Measurements from ENCODE around the gene MPND.

Gene MPND

DNA sequence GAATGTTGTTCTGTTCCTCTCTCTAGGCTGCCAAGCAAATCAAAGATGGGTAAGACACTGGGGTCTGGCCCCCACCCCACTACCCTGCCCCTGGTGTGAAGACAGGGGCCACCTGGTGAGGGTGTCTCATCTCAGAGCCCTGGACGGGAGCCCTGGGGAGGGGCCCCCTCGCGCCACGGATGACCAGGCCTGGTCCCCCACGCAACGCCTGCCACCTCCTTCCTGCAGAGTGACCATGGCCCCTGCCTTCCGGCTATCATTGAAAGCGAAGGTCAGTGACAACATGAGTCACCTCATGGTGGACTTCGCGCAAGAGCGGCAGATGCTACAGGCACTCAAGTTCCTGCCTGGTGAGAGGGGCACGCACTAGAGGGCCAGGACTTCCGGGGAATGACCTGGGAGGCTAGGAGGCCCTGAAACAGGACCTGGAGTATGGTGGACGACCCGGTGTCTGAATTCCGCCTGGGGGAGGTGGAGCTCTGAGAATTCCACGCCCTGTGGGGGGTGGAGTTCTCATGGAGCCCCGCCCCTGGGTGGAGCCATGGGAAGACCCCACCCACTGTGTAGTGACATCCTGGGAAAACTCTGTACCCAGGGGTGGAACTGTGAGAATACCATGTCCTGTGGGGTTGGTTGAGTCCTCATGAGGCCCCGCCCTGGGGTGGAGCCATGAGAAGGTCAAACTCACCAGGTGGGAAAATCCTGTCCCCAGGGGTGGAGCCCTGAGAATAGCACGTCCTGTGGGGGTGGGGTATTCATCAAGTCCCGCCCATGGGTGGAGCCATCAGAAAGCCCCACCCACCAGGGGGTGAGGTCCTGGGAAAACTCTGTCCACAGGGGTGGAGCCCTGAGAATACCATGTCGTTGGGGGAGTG is 32.9 kb upstream of the MPND start:
- H3K79me2 ChIP-seq = no peaks in the 10 kb centered on the region
- no peak overlapping the region for H3K27ac ChIP-seq
- no peak overlapping the region for H2AFZ ChIP-seq
- no peaks in the 10 kb centered on the region for H3K4me1 ChIP-seq
- TF ChIP-seq, protein P1, sequence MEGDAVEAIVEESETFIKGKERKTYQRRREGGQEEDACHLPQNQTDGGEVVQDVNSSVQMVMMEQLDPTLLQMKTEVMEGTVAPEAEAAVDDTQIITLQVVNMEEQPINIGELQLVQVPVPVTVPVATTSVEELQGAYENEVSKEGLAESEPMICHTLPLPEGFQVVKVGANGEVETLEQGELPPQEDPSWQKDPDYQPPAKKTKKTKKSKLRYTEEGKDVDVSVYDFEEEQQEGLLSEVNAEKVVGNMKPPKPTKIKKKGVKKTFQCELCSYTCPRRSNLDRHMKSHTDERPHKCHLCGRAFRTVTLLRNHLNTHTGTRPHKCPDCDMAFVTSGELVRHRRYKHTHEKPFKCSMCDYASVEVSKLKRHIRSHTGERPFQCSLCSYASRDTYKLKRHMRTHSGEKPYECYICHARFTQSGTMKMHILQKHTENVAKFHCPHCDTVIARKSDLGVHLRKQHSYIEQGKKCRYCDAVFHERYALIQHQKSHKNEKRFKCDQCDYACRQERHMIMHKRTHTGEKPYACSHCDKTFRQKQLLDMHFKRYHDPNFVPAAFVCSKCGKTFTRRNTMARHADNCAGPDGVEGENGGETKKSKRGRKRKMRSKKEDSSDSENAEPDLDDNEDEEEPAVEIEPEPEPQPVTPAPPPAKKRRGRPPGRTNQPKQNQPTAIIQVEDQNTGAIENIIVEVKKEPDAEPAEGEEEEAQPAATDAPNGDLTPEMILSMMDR (IDR thresholded peaks at IDR 0.05) = no peak
- no peak overlapping the region for H3K4me2 ChIP-seq (ENCODE audit: low read length)
- no peaks in the 10 kb centered on the region for H3K36me3 ChIP-seq (ENCODE audit: control insufficient read depth, insufficient read depth, low read length)
- H3K4me3 ChIP-seq (ENCODE audit: low read depth, low read length) = no peak overlapping the region
- no peak overlapping the region for H3K9ac ChIP-seq
- H3K27me3 ChIP-seq (ENCODE audit: control insufficient read depth, insufficient read depth, low read length) = no peaks in the 10 kb centered on the region
- H3K9me3 ChIP-seq (ENCODE audit: control insufficient read depth, low read length) = no peaks in the 10 kb centered on the region

DNA sequence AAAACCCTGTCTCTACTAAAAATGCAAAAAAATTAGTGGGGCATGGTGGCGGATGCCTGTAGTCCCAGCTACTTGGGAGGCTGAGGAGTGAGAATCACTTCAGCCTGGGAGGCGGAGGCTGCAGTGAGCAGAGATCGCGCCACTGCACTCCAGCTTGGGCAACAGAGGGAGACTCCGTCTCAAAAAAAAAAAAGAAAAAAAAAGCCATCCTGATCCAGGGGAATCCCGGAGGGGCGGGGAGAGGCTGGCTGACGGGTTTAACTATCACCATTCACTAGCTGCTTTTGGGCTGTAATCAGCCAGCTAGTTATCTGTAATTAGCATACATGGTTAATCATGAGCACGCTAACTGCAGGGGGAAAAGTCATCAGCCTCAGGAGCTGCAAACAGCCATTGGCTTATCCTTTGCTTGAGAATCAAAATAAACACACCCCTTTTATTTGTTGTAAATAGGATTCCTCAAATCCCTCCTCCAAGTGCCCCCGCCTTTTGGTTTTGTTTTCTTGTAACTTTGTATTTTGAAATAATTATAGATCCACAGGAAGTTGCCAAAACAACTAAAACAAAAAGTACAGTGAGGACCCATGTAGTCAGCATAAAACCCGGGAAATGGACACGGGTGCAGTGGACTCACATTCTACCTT is 29.4 kb upstream of the MPND start:
- Histone ChIP-seq H3K4me2 (ENCODE audit: low read length) (no peak overlapping the region), H3K27ac (no peak overlapping the region), H3K4me1 (no peaks in the 10 kb centered on the region), H2AFZ (no peak overlapping the region), H3K4me3 (ENCODE audit: low read depth, low read length) (no peak overlapping the region), H3K79me2 (no peaks in the 10 kb centered on the region), H3K9ac (no peak overlapping the region), H3K27me3 (ENCODE audit: control insufficient read depth, insufficient read depth, low read length) (no peaks in the 10 kb centered on the region), H3K9me3 (ENCODE audit: control insufficient read depth, low read length) (no peaks in the 10 kb centered on the region), H3K36me3 (ENCODE audit: control insufficient read depth, insufficient read depth, low read length) (no peaks in the 10 kb centered on the region)
- TF ChIP-seq, protein P1 (IDR thresholded peaks at IDR 0.05) = no peak

DNA sequence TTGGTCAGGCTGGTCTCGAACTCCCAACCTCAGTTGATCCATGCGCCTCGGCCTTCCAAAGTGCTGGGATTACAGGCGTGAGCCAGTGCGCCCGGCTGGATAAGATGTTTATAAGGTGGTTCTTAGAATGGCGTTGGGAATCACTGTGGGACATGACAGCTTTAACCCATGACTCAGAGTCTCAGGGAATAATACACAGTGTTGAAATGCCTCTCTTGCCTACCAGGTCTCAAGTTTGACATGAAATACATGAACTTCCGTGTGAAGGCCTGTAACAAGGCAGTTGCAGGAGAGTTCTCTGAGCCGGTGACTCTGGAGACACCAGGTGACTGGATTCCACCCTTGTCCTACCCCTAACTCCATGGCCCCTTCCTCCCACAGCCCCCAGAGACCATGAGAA is 26.4 kb upstream of the MPND start:
- no peaks in the 10 kb centered on the region for H3K4me1 ChIP-seq
- no peak overlapping the region for H3K4me3 ChIP-seq (ENCODE audit: low read depth, low read length)
- H3K9ac ChIP-seq = no peak overlapping the region
- no peaks in the 10 kb centered on the region for H3K79me2 ChIP-seq
- no peak overlapping the region for H3K27ac ChIP-seq
- no peaks in the 10 kb centered on the region for H3K36me3 ChIP-seq (ENCODE audit: control insufficient read depth, insufficient read depth, low read length)
- H3K27me3 ChIP-seq (ENCODE audit: control insufficient read depth, insufficient read depth, low read length) = no peaks in the 10 kb centered on the region
- H3K9me3 ChIP-seq (ENCODE audit: control insufficient read depth, low read length) = no peaks in the 10 kb centered on the region
- TF ChIP-seq, protein P1 (IDR thresholded peaks at IDR 0.05) = no peak
- H3K4me2 ChIP-seq (ENCODE audit: low read length) = no peak overlapping the region
- no peak overlapping the region for H2AFZ ChIP-seq

DNA sequence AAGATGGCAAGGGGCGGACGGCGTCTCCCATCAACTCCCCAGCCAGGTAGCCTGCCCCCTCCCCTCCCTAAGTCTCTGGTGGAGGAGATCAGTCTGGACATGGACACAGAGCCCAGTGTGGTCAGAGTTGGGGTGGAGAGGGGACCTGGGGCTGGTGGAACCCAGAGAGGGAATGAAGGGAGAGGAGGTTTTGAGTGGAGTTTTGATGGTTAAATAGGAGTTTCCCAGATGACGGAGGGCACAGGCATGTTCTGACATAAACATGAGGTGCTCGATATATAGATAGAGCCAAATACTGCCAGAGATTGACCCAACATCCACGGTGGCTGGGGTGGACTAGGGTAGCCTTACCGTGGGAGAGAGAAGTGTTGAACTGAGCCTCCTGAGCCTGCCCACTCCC is 24.9 kb upstream of the MPND start:
- Histone ChIP-seq H3K9me3 (ENCODE audit: control insufficient read depth, low read length) (no peaks in the 10 kb centered on the region), H3K4me3 (ENCODE audit: low read depth, low read length) (no peak overlapping the region), H3K9ac (no peak overlapping the region), H3K27ac (no peak overlapping the region), H3K36me3 (ENCODE audit: control insufficient read depth, insufficient read depth, low read length) (no peaks in the 10 kb centered on the region), H3K4me2 (ENCODE audit: low read length) (no peak overlapping the region), H3K27me3 (ENCODE audit: control insufficient read depth, insufficient read depth, low read length) (no peaks in the 10 kb centered on the region), H3K79me2 (no peaks in the 10 kb centered on the region), H3K4me1 (no peaks in the 10 kb centered on the region), H2AFZ (no peak overlapping the region)
- TF ChIP-seq, protein P1 (IDR thresholded peaks at IDR 0.05) = no peak
